ACHN (cell line): Measurements from ENCODE around the gene RAB27B.
"Not testable (repeated sequence)": the region's sequence is repeated elsewhere in the genome, so short reads cannot be mapped to it uniquely, and the experiment has no call there.

Experiments
- DNase-seq: peaks from one replicate; pipeline ENCODE4 v3.0.0-alpha.2; 2015
- in situ Hi-C: cut with HindIII; loops from 2 replicates; pipeline ENCODE4 v1.10.0; 2017; ENCODE audit warnings: low sequenced_read_pairs, low pct_ligation_motif_present, low pct_unique_long_range_greater_than_20kb

Gene RAB27B

DNA sequence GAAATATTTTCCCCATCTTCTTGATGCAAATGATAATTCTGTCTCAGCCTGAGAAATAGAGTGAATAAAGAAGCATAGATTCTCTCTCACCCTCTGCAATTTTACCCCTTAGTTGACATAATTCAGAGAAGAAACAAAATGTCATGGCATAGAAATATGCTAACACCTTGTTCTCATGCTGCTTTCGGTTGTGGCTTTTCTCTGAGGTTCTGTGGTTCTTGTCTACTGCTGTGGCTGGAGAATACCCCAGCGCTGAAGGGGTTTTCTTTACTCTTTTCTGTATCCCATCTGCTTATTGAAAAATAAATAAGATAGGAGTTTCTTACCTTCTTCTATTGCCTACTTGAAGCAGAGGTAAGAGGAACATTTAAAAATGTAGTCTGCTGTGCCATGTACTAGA is 15.4 kb upstream of the RAB27B start:
- in situ Hi-C loops, result no loop called here
- no peak for DNase-seq

DNA sequence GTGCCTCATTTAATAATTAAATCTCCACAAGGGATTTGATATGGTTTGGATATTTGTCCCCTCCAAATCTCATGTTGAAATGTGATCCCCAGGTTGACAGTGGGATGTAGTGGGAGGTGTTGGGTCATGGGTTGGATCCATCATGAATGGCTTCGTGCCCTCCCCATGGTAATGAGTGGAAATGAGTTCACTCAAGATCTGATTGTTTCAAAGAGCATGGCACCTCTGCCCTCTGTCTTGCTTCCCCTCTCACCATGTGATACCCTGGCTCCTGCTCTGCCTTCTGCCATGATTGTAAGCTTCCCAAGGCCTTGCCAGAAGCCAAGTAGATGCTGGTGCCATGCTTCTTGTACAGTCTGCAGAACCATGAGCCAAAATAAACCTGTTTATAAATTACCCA is 15.0 kb upstream of the RAB27B start:
- in situ Hi-C loops, result no loop called here
- DNase-seq, result no peak

DNA sequence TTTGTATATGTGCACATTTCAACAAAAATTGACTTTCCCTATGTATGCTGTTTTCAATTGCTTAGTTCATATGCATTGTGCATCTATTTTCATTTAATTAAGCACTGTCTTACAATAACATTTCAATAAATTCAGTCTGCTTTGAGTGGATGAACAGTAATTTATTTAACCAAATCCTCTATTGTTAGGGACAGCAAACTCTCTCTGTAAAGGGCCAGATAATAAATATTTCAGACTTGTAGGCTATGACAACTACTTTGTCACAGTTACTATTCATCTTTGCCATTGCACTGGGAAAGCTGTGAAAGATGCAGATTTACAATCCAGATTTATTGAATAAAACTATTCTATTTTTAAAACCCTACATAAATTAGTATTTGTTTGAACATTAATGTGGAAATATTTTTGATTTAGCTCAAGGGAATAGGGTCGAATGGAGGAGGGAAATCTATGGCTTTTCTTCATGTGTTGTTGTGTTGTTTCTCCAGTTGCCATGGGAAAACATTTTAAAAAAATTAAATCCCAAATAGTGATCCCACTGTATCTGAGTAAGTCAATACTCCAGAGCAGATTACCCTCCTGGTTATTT is 14.2 kb upstream of the RAB27B start:
- in situ Hi-C loops, result no loop called here
- no peak for DNase-seq

DNA sequence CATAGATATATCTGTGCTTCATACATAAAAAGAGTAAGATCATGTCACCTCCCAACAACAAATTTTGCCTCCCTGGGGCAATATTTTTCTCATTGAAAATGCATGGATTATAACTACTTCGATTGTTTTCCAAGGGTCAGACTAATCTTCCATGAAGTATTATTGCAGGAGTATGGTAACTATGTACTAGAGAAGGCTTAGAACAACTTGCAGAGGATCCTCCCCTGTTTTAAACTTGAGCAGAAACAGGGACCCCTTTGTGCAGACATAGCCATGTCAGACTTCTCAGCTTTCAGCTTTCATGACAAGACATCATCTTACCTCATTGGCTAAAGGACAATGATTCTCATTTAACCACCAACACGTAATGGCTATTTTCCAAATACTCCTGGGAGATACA is 13.2 kb upstream of the RAB27B start:
- in situ Hi-C loops, result no loop called here
- DNase-seq, result no peak

DNA sequence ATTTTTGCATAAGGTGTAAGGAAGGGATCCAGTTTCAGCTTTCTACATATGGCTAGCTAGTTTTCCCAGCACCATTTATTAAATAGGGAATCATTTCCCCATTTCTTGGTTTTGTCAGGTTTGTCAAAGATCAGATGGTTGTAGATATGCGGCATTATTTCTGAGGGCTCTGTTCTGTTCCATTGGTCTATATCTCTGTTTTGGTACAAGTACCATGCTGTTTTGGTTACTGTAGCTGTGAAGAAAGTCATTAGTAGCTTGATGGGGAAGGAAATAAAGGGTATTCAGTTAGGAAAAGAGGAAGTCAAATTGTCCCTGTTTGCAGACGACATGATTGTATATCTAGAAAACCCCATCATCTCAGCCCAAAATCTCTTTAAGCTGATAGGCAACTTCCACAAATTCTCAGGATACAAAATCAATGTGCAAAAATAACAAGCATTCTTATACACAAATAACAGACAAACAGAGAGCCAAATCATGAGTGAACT is 7.4 kb upstream of the RAB27B start:
- in situ Hi-C loops, DNase-seq: not testable (repeated sequence)

DNA sequence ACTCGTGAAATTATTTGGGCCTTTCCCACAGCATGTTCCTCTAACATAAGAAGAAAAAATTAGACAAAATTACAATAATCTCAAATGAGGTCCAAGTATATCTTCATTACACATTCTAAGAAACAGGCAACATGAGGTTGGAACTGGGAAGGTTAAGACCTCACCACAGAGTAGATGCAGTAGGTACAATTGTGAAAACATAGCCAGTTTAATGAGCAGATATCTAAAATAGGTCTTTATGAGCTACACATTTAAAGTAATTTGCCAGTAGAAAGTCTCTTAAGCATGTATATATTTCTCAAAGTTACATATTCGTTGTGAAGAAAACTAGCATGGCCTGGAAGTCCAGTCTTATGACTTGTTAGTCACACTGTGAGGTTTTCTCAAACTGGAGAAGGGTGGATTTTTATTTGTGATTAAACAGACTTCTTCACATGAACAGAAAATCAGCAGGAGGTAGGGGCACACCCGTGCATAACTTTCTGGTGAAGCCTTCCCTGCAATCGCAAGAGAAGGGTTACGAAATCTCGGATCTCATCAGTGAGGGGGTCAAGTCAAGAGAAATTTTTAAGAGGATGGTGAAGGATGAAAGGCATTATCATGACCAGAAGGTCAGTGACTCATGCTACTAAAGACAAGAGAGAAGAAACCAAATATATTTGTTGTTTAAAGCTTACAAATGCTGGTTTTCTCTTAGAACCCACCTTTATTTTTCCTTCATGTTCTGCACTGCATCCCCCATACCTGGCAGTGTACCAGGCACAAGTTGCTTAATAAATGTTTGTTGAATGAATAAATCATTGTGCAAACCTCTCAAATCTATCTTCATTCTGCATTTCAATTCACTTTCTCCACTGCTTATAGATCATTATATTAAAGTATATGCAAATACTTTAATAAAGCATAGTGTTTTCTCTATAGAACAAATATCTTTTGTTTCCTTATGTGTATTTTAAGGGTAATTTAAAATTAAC is 5.1 kb upstream of the RAB27B start:
- peak; percentile 34 for DNase-seq
- in situ Hi-C loops, result no loop called here

DNA sequence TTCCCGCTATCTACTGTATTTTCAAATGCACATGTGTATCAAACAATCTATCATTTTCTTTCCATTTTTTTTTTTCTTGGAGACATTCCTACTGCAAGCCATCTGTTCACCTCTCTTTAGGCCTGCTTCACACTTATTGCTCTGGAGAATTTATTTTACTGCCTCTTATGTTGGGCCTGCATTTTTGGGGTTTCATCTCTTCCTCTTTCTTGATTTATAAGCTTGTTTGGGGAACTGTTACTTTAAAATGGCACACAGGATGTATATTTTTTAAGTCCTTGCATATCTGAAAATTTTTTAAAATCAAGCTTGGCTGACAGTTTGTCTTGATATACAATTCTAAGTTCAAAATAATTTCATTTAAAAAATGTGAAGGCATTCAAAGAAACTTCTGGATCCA is 3.5 kb upstream of the RAB27B start:
- in situ Hi-C loops, result no loop called here
- DNase-seq, result no peak

DNA sequence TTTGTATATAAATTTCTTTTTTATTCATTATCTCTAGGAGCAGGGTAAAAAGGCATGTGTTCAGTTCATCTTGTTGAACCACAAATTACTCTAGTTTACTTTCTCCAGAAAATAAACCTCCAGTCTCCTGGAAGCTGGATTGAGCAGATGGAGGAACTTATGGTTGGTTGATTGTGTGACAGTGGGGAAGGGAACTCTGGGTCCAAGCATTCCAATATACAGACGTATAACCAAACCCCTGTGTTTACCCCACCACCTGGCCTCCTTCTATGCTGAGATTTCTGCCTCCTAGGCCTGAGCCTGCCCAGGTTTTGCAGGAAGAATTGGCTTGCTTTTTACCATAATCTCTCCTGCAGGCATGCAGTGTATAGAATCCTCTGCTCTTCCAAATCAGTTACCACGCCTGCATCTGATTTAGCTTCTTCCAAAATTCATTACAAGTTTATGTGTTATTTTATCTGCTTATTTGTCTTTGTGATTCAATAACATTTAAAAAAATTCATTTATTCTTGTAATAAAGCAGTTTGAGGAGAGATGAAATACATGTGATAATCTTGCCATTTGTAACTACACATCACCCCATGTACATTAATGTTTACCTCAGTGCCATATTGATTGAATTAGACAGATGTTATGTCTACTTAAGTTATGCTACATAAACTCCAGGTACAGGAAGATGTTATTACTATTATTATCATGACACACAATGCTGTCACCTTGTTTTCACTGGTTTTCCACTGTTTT is 2.5 kb upstream of the RAB27B start:
- in situ Hi-C loops, result no loop called here
- DNase-seq, result no peak

DNA sequence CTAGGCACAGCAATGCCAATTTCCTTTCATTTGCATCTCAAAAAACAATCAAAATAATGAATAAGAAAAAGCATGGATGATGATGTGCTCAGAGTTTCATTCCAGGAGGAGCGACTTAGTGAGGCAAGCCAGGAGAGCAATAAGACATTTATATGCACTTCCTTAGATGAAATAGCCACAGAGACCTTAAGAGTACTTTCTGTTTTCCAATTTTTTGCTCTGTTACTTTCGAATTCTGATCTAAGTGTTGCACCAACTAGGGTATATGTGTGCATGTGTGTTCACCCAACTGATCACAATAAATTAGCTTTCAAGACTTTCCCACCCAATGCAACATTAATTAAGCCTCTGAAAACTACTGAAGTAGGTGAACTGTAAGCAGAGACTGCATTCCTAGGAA is 709 bp downstream of the RAB27B start:
- DNase-seq, result peak; percentile 12
- in situ Hi-C loops, result no loop called here

DNA sequence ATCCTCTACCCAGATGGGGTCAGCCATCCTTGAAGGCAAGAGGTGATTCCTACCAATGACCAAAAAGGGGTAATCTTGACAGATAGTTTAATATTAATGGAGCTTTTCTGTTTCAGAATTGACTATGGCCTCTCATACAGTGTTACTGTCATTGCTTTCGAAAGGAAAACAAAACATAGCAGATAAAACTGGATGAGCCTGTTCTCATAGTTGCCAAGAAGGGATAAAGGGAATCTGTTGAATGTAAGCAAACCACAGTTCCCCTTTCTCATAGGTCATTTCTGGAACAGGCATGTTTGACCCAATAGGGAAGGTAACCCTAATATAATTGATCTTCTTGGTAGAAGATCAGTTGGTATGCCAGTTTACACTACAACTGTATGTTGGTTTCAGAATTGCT is 1.6 kb downstream of the RAB27B start:
- DNase-seq, result no peak
- in situ Hi-C loops, result no loop called here

DNA sequence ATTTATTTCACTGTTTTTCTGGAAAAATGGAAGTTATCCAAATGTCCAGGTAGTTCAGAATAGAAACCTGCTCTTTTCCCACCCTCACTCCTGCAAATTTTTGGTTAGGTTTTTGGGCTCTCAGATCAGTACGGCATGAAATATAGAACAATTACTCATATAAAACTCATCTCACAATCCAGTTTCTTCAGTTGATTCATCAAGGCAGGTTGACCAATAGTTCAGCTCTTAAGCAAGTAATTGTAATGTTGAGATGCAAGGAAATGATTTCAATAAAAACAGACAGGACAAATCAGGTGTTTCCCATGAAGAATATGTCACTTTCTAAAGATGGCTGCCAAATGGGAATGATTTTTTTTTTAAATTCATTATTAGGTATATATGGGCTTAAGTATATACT is 2.0 kb downstream of the RAB27B start:
- in situ Hi-C loops, result no loop called here
- DNase-seq, result no peak

DNA sequence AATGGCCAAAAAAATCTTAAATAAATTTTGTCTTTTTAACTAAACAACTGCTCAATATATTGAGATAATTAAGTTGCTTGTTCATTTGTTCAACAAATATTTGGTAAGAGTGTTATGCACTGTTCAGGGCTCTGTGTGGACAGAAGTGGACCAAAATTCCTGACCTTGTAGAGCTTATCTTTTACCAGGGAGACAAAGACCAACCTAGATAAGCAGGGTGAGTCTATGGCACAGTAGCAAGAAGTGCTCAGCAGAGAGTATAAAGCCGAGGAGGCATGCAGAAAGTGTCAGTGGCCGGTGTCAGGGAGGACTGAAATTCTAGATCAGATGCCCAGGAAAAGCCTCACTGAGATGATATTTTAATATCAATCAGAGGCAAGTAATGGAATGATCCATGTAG is 2.6 kb downstream of the RAB27B start:
- DNase-seq, result no peak
- in situ Hi-C loops, result no loop called here

DNA sequence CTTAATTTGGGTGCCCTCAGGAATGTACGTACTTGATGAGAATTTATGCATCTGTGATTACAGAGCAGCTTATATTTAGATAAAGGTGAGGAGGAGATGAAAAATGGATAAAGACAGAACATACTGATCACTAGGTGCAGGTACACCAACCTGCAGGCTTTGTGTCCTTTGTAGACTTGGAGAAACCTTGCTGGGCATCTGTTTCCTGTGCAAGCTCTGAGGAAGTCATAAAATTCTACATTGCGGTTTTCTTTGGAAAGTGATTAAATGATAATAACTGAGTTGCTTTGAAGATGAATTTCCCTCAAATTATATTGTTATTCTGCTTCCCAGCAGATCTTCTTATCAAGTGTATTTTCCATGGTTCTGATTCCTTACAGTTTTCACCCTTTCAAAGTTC is 7.7 kb downstream of the RAB27B start:
- DNase-seq, result no peak
- in situ Hi-C loops, result no loop called here

DNA sequence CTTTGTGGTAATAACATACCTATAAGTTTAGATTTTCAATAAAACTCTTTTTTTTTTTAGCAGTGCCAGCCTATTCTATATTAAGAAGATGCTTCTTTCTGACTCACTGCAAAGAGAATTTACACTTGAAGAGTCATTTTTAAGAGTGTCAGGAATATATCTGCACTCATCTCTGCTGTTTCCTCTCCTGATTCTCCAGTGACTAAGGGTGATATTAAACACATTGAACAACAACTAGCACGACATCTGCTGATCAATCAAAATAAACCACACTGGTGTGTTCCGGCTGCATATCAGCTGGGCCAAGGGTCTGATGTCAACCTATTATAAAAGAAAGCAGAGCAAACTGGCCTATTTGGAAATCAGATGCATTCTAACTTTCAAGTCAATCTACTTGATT is 15.0 kb downstream of the RAB27B start:
- in situ Hi-C loops, result no loop called here
- DNase-seq, result no peak

DNA sequence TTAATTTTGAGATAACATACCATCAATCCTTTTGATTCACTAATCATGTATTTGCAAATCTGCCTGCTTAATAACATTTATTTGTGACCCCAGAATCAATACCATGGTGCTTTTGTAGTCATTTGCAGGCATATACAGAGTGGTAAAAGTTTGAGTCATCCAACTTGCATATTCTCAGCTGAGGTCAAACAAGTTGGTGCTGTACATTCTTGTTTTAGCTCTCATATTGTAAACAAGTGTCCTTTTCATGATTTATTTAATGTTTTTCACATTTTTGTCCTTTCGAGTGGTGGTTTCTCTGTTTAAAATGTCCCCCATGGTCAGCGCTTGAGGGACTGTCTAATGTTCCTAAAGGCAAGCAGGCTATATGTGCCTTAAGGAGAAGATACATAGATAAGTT is 17.5 kb downstream of the RAB27B start:
- in situ Hi-C loops, result no loop called here
- no peak for DNase-seq

DNA sequence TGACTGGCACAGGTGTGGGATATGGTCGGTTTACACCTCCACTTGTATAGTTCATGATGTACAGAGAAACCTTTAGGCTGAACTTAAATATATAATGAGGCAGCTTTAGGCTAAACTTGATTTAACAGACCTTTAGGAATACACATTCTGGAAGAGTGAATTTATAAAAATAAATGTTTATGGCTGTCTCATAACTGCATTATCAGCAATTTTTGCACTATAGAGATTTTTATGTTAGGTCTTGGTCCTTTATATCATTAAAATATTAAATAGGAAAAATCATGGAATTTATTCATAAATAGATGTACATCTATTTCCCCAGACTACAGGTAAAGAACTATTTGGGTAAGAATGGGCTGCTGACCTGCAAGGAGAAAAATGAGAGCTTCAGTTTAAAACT is 19.8 kb downstream of the RAB27B start:
- DNase-seq, result no peak
- in situ Hi-C loops, result no loop called here

DNA sequence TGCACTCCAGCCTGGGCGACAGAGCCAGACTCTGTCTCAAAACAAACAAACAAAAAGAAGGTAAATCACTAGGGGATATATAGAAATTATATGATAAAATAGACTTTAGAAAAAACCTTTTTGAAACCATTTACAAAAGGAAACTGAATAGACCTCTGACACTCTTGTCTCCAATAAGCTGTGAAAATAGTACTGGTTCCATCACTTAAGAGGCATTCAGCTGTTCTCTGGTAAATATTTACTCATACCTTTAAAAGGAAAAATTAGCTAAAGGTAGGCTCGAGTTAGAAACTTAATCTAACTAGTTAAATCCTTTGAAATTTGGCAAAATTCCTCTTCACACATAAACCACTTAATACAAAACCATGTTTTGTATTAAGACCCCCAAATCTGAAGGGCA is 21.4 kb downstream of the RAB27B start:
- no peak for DNase-seq
- in situ Hi-C loops, result no loop called here

DNA sequence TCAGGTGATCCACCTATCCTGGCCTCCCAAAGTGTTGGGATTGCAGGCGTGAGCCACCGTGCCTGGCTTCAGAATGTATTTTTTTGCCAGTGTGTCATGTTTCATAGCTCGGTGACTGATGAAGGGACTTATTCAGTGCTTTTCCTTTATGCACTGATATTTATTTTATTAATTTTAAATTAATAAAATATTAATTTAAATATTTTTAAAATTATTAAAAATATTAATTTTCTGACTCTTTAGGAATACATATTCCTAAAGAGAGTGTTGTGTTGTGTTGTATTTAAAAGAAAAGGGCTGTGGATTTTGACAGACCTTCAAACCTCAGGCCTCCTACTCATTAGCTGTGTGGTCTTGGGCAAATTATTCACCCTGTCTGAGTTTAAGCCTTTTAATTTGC is 22.3 kb downstream of the RAB27B start:
- DNase-seq, result no peak
- in situ Hi-C loops, result no loop called here
